Left colon (tissue), 2 donors: Measurements from ENCODE around the gene MANBA. TPM values are rescaled to one million over a fixed set of nuclear protein-coding genes. Genes with fewer than 3 reads are reported as not detected.

Source experiments
- ATAC-seq: fragments of 200-7000 bp; cut with Tn5 transposase; one replicate; pipeline ENCODE4 v1.9.1; 2020; ENCODE audit warnings: mild to moderate bottlenecking, moderate library complexity
- DNase-seq, 2 donors: peaks; one replicate each; pipeline ENCODE4 v3.0.0-alpha.2; 2020
- intact Hi-C, 2 donors: fragments of 100-400 bp; cut with DNase I in 1 of 2; cut with micrococcal nuclease in 1 of 2; formaldehyde crosslinking; loops; one replicate each; pipeline versions ENCODE4 v1.11.2 to v1.14.0; 2022; cut with DNase I, micrococcal nuclease
- total RNA-seq, 2 donors: library from RNA; stranded (reverse); fragmentation: NEBNext Ultra II Directional; extraction: Animal tissue kit (Norgen Biotek cat#: 25700); gene quantifications; one replicate each; pipeline ENCODE4 v1.2.1, GENCODE V29; 2021
- donor health status: DM: no; HTN: no; CAD: no.
- donor health status: DM: yes; HTN: yes; CAD: no.

The MANBA gene
- total RNA-seq, 2 donors from 2014 or later: 15.8 to 21.1 TPM

GRCh38 chr4:102612210-102612609 is 148.6 kb downstream of the MANBA start:
- no peak for DNase-seq
- intact Hi-C loops: loop anchor here in 1 of 2 donors (10.0 kb wide), 1 partner anchor 157 kb away; no protein-coding TSS in a partner anchor
- no peak for ATAC-seq

- DNase-seq: peak in 1 of 2 donors; percentile 41
- intact Hi-C loops: loop anchor here in 1 of 2 donors (10.0 kb wide), 1 partner anchor 156 kb away; no protein-coding TSS in a partner anchor
- peak; percentile 71 for ATAC-seq
Observed at GRCh38 chr4:102610476-102610875, 150.3 kb downstream of the MANBA start.

- intact Hi-C loops: loop anchor here in 1 of 2 donors (10.0 kb wide), 1 partner anchor 155 kb away; no protein-coding TSS in a partner anchor
- DNase-seq: no peak
- ATAC-seq: no peak
Observed at GRCh38 chr4:102610007-102610406, 150.8 kb downstream of the MANBA start.

- ATAC-seq: no peak
- no peak for DNase-seq
- intact Hi-C loops: no loop called here
Observed at GRCh38 chr4:102608190-102608589, 152.6 kb downstream of the MANBA start.

GRCh38 chr4:102606846-102607450 is 153.8 kb downstream of the MANBA start:
- ATAC-seq (peak; percentile 24), DNase-seq (no peak)
- intact Hi-C loops: no loop called here

- intact Hi-C loops: no loop called here
- ATAC-seq: no peak
- no peak for DNase-seq
Observed at GRCh38 chr4:102606261-102606660, 154.5 kb downstream of the MANBA start.

- no peak for DNase-seq
- no peak for ATAC-seq
Observed at GRCh38 chr4:102604222-102604940, 156.4 kb downstream of the MANBA start.

GRCh38 chr4:102601586-102602227 is 159.1 kb downstream of the MANBA start:
- intact Hi-C loops: no loop called here
- no peak for ATAC-seq

More at GRCh38 chr4:102604222-102604940, 156.4 kb downstream of the MANBA start:
- intact Hi-C loops: no loop called here

GRCh38 chr4:102600689-102601088 is 160.1 kb downstream of the MANBA start:
- intact Hi-C loops: no loop called here
- no peak for DNase-seq
- ATAC-seq: no peak

More at GRCh38 chr4:102601586-102602227, 159.1 kb downstream of the MANBA start:
- DNase-seq: no peak

GRCh38 chr4:102599886-102600285 is 160.9 kb downstream of the MANBA start:
- ATAC-seq (no peak), DNase-seq (no peak)
- intact Hi-C loops: no loop called here

- DNase-seq (no peak), ATAC-seq (no peak)
- intact Hi-C loops: no loop called here
Observed at GRCh38 chr4:102599455-102599854, 161.3 kb downstream of the MANBA start.

GRCh38 chr4:102598762-102599374 is 161.9 kb downstream of the MANBA start:
- intact Hi-C loops: no loop called here
- ATAC-seq: no peak
- no peak for DNase-seq

GRCh38 chr4:102598086-102598761 is 162.5 kb downstream of the MANBA start:
- intact Hi-C loops: no loop called here
- DNase-seq: no peak

GRCh38 chr4:102596532-102596931 is 164.2 kb downstream of the MANBA start:
- intact Hi-C loops: no loop called here
- ATAC-seq (no peak), DNase-seq (no peak)

More at GRCh38 chr4:102598086-102598761, 162.5 kb downstream of the MANBA start:
- no peak for ATAC-seq

- ATAC-seq: no peak
- DNase-seq: no peak
- intact Hi-C loops: no loop called here
Observed at GRCh38 chr4:102594000-102594399, 166.8 kb downstream of the MANBA start.

GRCh38 chr4:102593147-102593546 is 167.6 kb downstream of the MANBA start:
- DNase-seq (no peak), ATAC-seq (no peak)
- intact Hi-C loops: no loop called here

GRCh38 chr4:102592256-102592655 is 168.5 kb downstream of the MANBA start:
- ATAC-seq: no peak
- intact Hi-C loops: no loop called here

GRCh38 chr4:102589743-102590142 is 171.0 kb downstream of the MANBA start:
- intact Hi-C loops: no loop called here
- ATAC-seq (no peak), DNase-seq (no peak)

More at GRCh38 chr4:102592256-102592655, 168.5 kb downstream of the MANBA start:
- no peak for DNase-seq

GRCh38 chr4:102586644-102587021 is 174.1 kb downstream of the MANBA start:
- DNase-seq (no peak), ATAC-seq (no peak)
- intact Hi-C loops: no loop called here
